ENCODE data around the gene GLRA1. TPM values are rescaled to one million over a fixed set of nuclear protein-coding genes. Genes with fewer than 3 reads are reported as not detected.
"Not testable (repeated sequence)": the region's sequence is repeated elsewhere in the genome, so short reads cannot be mapped to it uniquely, and the experiment has no call there.

Gene GLRA1
- total RNA-seq, 1 donor from 2014 or later: not detected

DNA sequence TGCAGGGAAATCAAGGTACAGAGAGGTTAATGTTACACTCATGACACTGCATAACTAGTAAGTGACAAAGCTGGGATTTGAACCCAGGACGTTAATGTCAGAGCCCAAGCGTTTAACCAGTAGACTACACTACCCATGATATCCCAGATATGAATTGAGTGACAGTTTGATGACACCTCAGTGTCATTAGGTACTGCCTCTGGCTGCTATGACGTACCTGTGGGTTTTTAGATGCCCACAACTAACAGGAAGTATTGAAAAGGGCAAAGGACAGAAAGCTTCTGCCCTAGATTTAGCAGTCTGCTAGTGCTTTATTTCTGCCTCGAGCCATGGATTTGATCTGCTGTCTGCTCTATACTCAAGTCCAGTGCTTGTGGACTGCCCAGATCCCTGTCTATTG is 56.2 kb downstream of the GLRA1 start:
- intact Hi-C loops (cut with micrococcal nuclease): no loop called here
- TF ChIP-seq, protein P1, sequence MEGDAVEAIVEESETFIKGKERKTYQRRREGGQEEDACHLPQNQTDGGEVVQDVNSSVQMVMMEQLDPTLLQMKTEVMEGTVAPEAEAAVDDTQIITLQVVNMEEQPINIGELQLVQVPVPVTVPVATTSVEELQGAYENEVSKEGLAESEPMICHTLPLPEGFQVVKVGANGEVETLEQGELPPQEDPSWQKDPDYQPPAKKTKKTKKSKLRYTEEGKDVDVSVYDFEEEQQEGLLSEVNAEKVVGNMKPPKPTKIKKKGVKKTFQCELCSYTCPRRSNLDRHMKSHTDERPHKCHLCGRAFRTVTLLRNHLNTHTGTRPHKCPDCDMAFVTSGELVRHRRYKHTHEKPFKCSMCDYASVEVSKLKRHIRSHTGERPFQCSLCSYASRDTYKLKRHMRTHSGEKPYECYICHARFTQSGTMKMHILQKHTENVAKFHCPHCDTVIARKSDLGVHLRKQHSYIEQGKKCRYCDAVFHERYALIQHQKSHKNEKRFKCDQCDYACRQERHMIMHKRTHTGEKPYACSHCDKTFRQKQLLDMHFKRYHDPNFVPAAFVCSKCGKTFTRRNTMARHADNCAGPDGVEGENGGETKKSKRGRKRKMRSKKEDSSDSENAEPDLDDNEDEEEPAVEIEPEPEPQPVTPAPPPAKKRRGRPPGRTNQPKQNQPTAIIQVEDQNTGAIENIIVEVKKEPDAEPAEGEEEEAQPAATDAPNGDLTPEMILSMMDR (IDR thresholded peaks at IDR 0.05; ENCODE audit: borderline replicate concordance): no peak
- no peak overlapping the region for H3K27ac ChIP-seq (replicated peaks)
- no peaks in the 10 kb centered on the region for H3K4me1 ChIP-seq
- no peaks in the 10 kb centered on the region for H3K36me3 ChIP-seq
- DNase-seq: no peak
- H3K9me3 ChIP-seq (replicated peaks): no peaks in the 10 kb centered on the region
- no peak overlapping the region for H3K4me3 ChIP-seq
- H3K27me3 ChIP-seq (ENCODE audit: low read depth): no peaks in the 10 kb centered on the region

DNA sequence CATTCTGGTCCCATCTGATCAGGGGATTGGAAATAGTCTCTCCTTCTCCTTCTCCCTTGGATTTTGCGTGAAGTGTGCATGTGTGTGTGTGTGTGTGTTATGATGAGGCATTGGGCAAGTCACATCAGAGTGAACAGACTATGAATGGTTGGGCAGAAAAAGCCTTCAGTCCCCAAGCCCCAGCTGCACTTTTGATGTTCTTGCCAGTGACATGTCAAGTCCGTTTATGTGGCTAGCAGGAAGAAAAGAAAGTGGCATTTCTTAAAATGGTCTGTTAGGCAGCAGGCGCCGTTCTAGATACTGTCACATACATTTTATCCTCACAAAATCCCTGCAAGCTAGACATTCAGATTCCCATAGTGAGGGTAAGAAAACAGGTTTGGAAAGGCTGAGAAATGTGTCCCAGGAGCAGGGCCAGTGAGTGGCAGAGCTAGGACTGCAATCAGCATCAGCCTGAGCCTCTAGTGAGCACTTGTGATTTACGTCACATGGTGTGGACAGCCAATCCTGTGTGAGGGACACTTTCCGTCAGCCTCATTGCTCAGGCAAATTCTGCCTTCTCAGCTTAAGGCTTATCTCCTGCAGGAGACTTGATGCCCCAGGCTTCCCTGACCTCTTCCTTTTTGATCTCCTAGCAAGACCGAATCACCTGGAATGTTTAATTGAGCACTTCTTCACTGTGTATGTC is 60.4 kb downstream of the GLRA1 start:
- Histone ChIP-seq H3K4me3 (no peak overlapping the region), H3K27me3 (ENCODE audit: low read depth) (no peaks in the 10 kb centered on the region), H3K36me3 (no peaks in the 10 kb centered on the region), H3K4me1 (no peaks in the 10 kb centered on the region), H3K27ac (replicated peaks) (no peak overlapping the region), H3K9me3 (replicated peaks) (no peaks in the 10 kb centered on the region)
- no peak for DNase-seq
- intact Hi-C loops (cut with micrococcal nuclease): no loop called here
- TF ChIP-seq, protein P1 (IDR thresholded peaks at IDR 0.05; ENCODE audit: borderline replicate concordance): no peak

DNA sequence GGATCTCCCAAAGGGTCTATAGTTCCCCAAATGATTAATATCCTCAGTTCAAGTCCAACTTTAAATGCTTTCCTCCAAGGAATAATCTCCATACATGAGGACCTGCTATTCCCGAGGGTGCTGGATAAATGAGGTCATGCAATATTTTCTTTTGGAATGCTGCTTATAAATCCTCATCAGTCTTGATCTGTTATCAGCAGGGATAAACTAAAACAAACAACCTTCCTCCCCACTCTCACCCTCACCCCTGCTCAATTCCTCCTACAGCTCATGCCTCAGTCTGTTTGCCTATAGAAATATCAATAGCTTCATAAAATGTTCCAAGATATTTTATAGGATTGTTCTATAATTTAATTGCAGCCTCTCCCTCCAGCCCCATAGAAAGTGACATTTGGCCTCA is 61.1 kb downstream of the GLRA1 start:
- intact Hi-C loops (cut with micrococcal nuclease): no loop called here
- TF ChIP-seq, protein P1 (IDR thresholded peaks at IDR 0.05; ENCODE audit: borderline replicate concordance): no peak
- no peak overlapping the region for H3K27ac ChIP-seq (replicated peaks)
- peaks cover under 1% of the 10 kb centered on the region for H3K4me1 ChIP-seq
- DNase-seq: no peak
- H3K36me3 ChIP-seq: no peaks in the 10 kb centered on the region
- H3K4me3 ChIP-seq: no peak overlapping the region
- no peaks in the 10 kb centered on the region for H3K9me3 ChIP-seq (replicated peaks)
- no peaks in the 10 kb centered on the region for H3K27me3 ChIP-seq (ENCODE audit: low read depth)

DNA sequence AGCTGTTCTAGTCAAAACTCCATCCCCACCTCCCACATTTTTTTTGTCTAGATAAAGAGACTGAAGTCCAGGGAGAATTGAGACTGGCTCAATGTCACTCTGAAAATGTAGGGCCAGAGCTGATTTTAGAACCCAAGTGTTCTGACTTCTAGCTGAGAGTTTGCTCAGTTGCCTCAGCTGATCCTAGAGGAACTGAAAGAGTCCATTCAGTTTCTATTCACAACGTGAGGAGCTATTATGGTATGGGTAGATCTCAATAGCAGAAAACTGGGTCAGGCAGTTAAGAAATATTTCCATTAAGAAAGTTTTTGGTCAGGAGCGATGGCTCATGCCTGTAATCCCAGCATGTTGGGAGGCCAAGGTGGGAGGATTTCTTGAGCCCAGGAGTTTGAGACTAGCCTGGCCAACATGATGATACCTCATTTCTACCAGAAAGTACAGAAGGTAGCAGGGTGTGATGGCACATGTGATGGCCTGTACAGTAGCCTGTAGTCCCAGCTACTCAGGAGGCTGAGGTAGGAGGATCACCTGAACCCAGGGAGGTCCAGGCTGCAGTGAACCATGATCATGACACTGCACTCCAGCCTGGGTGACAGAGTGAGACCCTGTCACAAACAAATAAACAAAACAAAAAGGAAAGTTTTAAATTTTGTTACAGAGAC is 61.7 kb downstream of the GLRA1 start:
- Histone ChIP-seq H3K27me3 (ENCODE audit: low read depth) (no peaks in the 10 kb centered on the region), H3K4me3 (no peak overlapping the region), H3K4me1 (peaks cover 6% of the 10 kb centered on the region), H3K27ac (replicated peaks) (no peak overlapping the region), H3K36me3 (no peaks in the 10 kb centered on the region), H3K9me3 (replicated peaks) (no peaks in the 10 kb centered on the region)
- TF ChIP-seq, protein P1 (IDR thresholded peaks at IDR 0.05; ENCODE audit: borderline replicate concordance): no peak
- intact Hi-C loops (cut with micrococcal nuclease): no loop called here
- no peak for DNase-seq

DNA sequence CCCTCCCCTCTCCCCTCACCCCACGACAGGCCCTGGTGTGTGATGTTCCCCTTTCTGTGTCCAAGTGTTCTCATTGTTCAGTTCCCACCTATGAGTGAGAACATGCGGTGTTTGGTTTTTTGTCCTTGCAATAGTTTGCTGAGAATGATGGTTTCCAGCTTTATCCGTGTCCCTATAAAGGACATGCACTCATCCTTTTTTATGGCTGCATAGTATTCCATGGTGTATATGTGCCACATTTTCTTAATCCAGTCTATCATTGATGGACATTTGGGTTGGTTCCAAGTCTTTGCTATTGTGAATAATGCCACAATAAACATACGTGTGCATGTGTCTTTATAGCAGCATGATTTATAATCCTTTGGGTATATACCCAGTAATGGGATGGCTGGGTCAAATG is 63.8 kb downstream of the GLRA1 start:
- H3K36me3 ChIP-seq; H3K4me3 ChIP-seq; intact Hi-C loops (cut with micrococcal nuclease); H3K27me3 ChIP-seq (ENCODE audit: low read depth); H3K4me1 ChIP-seq; DNase-seq; H3K9me3 ChIP-seq (replicated peaks); H3K27ac ChIP-seq (replicated peaks): not testable (repeated sequence)

DNA sequence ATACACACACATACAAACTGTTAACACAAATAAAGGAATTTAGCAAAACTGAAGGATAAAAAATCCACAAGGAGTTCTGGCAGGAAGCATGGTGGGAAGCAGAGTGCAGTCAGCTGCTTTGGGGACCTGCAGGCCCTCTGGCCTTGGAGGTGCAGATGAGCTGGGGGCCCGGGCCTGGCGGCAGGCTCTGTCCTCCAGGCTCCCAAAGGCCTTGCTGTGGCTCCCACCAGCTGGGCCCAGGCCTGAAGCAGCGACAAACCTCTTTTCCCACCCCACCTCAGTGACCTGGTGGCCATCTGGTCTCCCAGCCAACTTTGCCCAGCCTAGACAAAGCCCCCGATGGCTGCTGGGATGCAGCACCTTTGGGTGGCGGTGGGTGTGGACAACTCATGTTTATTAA is 67.8 kb downstream of the GLRA1 start:
- DNase-seq: no peak
- intact Hi-C loops (cut with micrococcal nuclease): no loop called here

More for the DNA sequence above, 67.8 kb downstream of the GLRA1 start:
- H3K9me3 ChIP-seq (replicated peaks): no peaks in the 10 kb centered on the region
- H3K36me3 ChIP-seq: no peaks in the 10 kb centered on the region
- no peaks in the 10 kb centered on the region for H3K27me3 ChIP-seq (ENCODE audit: low read depth)
- peaks cover 7% of the 10 kb centered on the region for H3K4me1 ChIP-seq
- no peak overlapping the region for H3K27ac ChIP-seq (replicated peaks)
- TF ChIP-seq, protein P1 (IDR thresholded peaks at IDR 0.05; ENCODE audit: borderline replicate concordance): no peak
- H3K4me3 ChIP-seq: no peak overlapping the region

All from left ventricle myocardium inferior (tissue), 1 donor.